Thyroid gland (tissue), 4 donors: ENCODE measurements around the gene CHGA. TPM values are rescaled to one million over a fixed set of nuclear protein-coding genes. Genes with fewer than 3 reads are reported as not detected.

Experiments used
- DNase-seq, 2 donors: peaks; one replicate each; pipeline ENCODE4 v3.0.0-alpha.2; 2019
- H3K27ac ChIP-seq, 3 donors: fragments of 200-600 bp; sonication (generic); 1 replicate in 2 of 3; 2 replicates in 1 of 3; pipeline ENCODE4 v1.5.1; 2016 to 2019; ENCODE audit warnings: mild to moderate bottlenecking in 1 of 3, moderate library complexity in 1 of 3
- H3K27me3 ChIP-seq: fragments of 200-600 bp; sonication (generic); one replicate; pipeline ENCODE4 v1.5.1; 2019
- H3K36me3 ChIP-seq, 2 donors: fragments of 200-600 bp; sonication (generic); one replicate each; pipeline ENCODE4 v1.5.1; 2016 to 2019
- H3K4me1 ChIP-seq, 2 donors: fragments of 200-600 bp; sonication (generic); one replicate each; pipeline ENCODE4 v1.5.1; 2017 to 2019
- H3K4me3 ChIP-seq, 3 donors: fragments of 200-600 bp; sonication (generic); replicated peaks in 1 of 3; 1 replicate in 2 of 3; 2 replicates in 1 of 3; pipeline ENCODE4 v1.5.1; 2016; ENCODE audit warnings: mild to moderate bottlenecking in 1 of 3
- H3K9me3 ChIP-seq: fragments of 200-600 bp; sonication (generic); one replicate; pipeline ENCODE4 v1.5.1; 2017
- CTCF ChIP-seq, 6 experiments: fragments of 200-600 bp in 3 of 6; fragments of 450-650 bp in 3 of 6; sonication (generic) in 3 of 6; IDR thresholded peaks; one replicate each; pipeline ENCODE4 v1.5.1; 2016 to 2019; ENCODE audit warnings: antibody characterized with exemption in 6 of 6, mild to moderate bottlenecking in 2 of 6, inconsistent platforms in 1 of 6, moderate library complexity in 1 of 6
- POLR2A ChIP-seq, 2 donors: fragments of 450-650 bp; IDR thresholded peaks; one replicate each; pipeline ENCODE4 v1.6.1; 2017; ENCODE audit warnings: antibody characterized with exemption in 2 of 2, mild to moderate bottlenecking in 2 of 2, moderate library complexity in 1 of 2
- WGBS, 2 donors: methylation state at CpG; one replicate each; pipeline ENCODE4 v1.1.5; 2017; 5-methylcytosine and 5-hydroxymethylcytosine counted together
- intact Hi-C: fragments of 100-400 bp; cut with DNase I; formaldehyde crosslinking; loops from one replicate; pipeline ENCODE4 v1.15.1; 2023
- total RNA-seq, 4 donors: library from RNA; depleted of rRNA; stranded (reverse); fragments of >200 nt; gene quantifications; one replicate each; pipeline ENCODE4 v1.2.3, GENCODE V29; 2016

CHGA gene
- 1 to 10 TPM in 2 of 4 donors, under 1 TPM in 2; 0.54 to 9.6 (median 1.5) TPM for total RNA-seq

DNA sequence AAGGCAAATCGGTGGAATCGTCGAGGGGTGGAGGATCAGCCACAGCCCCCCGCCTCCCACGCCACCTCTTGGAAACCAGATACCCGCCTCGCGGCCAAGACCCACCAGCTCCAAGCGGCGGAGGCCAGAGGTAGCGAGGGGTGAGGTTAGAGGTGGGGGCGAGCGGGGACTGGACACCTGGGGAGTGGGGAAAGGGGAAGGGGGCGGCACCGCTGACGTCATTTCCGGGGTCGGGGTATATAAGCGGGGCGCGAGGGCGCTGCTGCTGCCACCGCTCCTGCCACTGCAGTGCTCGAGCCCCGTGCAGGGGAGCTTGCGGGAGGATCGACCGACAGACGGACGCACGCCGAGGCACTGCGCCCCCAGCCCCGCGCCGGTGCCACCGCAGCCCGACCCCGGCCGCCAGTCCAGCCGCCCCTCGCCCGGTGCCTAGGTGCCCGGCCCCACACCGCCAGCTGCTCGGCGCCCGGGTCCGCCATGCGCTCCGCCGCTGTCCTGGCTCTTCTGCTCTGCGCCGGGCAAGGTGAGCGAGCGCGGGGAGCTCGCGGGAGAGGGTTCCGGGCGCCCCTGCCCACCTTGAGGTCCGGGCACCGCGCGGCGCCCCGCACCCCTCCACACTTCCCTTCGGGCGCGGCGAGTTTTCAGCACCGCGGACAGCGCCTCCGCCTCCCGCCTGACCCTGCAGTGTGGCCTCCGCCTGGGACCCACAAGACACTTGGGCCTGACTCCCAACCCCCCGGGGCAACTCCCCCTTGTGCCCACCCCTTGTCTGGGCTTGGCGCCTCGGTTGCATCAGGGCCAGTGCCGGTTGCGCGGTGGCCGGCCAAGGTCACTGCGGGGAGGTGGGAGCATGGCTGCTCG lies at the start of gene CHGA:
Gene CHGA, plus strand, starts transcription at position 268 of the 861 bp plus-strand sequence. Its CDS starts 210 bp downstream, at position 478.
- DNase-seq = peak; percentile 43 to 61
- no peak for TF ChIP-seq CTCF (IDR thresholded peaks at IDR 0.05)
- TF ChIP-seq POLR2A (IDR thresholded peaks at IDR 0.05) = no peak
- 9 to 13% methylated on average over 27 to 41 of the region's 86 CpGs for WGBS, 2 donors
- Histone ChIP-seq H3K36me3 (no peaks in the 10 kb centered on the region), H3K27me3 (no peaks in the 10 kb centered on the region), H3K27ac (no peak within 1 kb of the TSS), H3K4me3 (no peak within 1 kb of the TSS), H3K9me3 (no peaks in the 10 kb centered on the region), H3K4me1 (peaks cover 0 to 6% of the 10 kb centered on the region in 2 donors)
- intact Hi-C loops = no loop called here

GRCh38 chr14:92874962-92875661 lies 47.8 kb upstream of the CHGA start:
- Histone ChIP-seq H3K4me3 (no peak overlapping the region), H3K27me3 (no peaks in the 10 kb centered on the region), H3K36me3 (no peaks in the 10 kb centered on the region), H3K27ac (no peak overlapping the region), H3K9me3 (no peaks in the 10 kb centered on the region), H3K4me1 (no peaks in the 10 kb centered on the region)
- no peak for TF ChIP-seq POLR2A (IDR thresholded peaks at IDR 0.05)
- TF ChIP-seq CTCF (IDR thresholded peaks at IDR 0.05) = no peak
- intact Hi-C loops = no loop called here
- no peak for DNase-seq
- WGBS, 2 donors = 44 to 59% methylated on average over 13 of the region's 13 CpGs

- no peaks in the 10 kb centered on the region for H3K27me3 ChIP-seq
- no peaks in the 10 kb centered on the region for H3K4me1 ChIP-seq
- intact Hi-C loops = no loop called here
- H3K4me3 ChIP-seq = no peak overlapping the region
- H3K27ac ChIP-seq = no peak overlapping the region
- no peak for TF ChIP-seq POLR2A (IDR thresholded peaks at IDR 0.05)
- TF ChIP-seq CTCF (IDR thresholded peaks at IDR 0.05) = no peak
- no peaks in the 10 kb centered on the region for H3K9me3 ChIP-seq
- 36 to 45% methylated on average over 9 to 15 of the region's 18 CpGs for WGBS, 2 donors
- DNase-seq = peak; percentile 17 to 33
- no peaks in the 10 kb centered on the region for H3K36me3 ChIP-seq
Measured at GRCh38 chr14:92877757-92878431, 45.1 kb upstream of the CHGA start.

GRCh38 chr14:92880351-92880750 lies 42.6 kb upstream of the CHGA start:
- H3K36me3 ChIP-seq = no peaks in the 10 kb centered on the region
- H3K27ac ChIP-seq = no peak overlapping the region
- no peak for DNase-seq
- WGBS, 2 donors = 71 to 81% methylated on average over 7 of the region's 7 CpGs
- TF ChIP-seq POLR2A (IDR thresholded peaks at IDR 0.05) (no peak), CTCF (IDR thresholded peaks at IDR 0.05) (no peak)
- intact Hi-C loops = no loop called here
- H3K4me3 ChIP-seq = no peak overlapping the region
- H3K9me3 ChIP-seq = no peaks in the 10 kb centered on the region
- no peaks in the 10 kb centered on the region for H3K4me1 ChIP-seq
- no peaks in the 10 kb centered on the region for H3K27me3 ChIP-seq
